ENCODE results near the gene ASTN2.
A peak's percentile ranks its signal among the peaks of the same experiment; 100 is the strongest.
"Not testable (repeated sequence)": the region's sequence is repeated elsewhere in the genome, so short reads cannot be mapped to it uniquely, and the experiment has no call there.

Gene ASTN2

DNA sequence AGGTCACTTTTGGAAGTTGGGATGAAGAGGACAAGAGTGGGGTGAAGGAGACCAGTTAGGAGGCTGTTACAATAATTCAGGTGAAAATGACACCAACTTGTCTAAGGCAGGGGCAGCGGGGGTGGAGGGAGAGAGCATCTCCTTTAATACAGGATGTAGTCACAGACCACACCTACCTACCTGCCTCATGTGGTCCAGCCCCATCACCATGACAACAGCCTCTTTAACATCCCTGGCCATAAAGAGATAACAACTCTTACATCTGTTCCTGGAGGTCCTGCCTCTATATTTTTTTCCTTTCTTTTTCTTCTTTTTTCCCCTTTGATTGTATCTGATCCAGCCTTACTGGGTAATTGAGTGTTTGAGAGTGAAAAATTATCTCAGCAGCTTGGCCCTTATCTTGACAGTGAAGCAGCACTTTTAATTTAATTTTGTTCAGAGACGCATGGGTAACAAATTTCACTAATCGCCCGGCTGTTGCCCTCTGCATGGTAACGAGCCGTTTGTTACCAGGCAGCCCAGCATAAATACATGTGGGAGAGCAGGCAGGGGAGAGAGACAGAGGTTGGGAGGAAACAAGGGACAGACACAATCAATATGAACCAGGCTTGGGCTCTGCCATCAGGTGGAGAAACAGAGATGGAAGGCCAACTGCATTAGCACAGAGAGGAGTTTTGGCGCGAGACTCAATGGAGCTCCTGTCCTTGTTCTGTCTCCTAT is 338.1 kb downstream of the ASTN2 start:
- H3K4me3 ChIP-seq (ENCODE audit: low read depth, low read length) = no peak overlapping the region

DNA sequence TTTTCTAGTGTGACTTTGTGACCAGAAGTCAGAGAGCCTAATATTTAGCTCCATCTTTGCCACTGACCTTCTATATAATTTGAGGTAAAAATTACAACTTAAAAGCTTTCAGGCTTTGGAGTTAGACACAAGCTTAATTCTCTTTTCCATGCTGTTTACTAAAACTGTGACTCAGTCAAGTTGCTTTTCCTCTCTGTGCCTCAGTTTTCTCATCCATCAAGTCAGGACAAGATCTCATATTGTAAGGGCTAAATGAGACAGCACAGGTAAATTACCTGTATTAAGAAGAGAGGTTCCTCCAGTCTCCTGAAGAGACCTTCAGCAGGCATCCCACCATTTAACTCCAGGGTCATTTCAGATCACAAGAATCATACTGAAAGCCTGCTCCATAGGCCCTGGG is 339.2 kb downstream of the ASTN2 start:
- no peak overlapping the region for H3K9ac ChIP-seq (ENCODE audit: low read length)
- no peak overlapping the region for H3K4me3 ChIP-seq (ENCODE audit: low read depth, low read length)
- H3K27me3 ChIP-seq (ENCODE audit: control insufficient read depth, insufficient read depth, low read length) = no peaks in the 10 kb centered on the region
- no peak overlapping the region for H3K27ac ChIP-seq (ENCODE audit: low read depth, low read length)
- no peaks in the 10 kb centered on the region for H3K36me3 ChIP-seq (ENCODE audit: control insufficient read depth, insufficient read depth, low read length)
- no peaks in the 10 kb centered on the region for H3K9me3 ChIP-seq (ENCODE audit: control insufficient read depth, insufficient read depth, low read depth, low read length)
- peaks cover 14% of the 10 kb centered on the region for H3K4me1 ChIP-seq (ENCODE audit: control insufficient read depth, insufficient read depth, low read length)

More for the DNA sequence above, 338.1 kb downstream of the ASTN2 start:
- no peak overlapping the region for H3K27ac ChIP-seq (ENCODE audit: low read depth, low read length)
- peaks cover 25% of the 10 kb centered on the region for H3K4me1 ChIP-seq (ENCODE audit: control insufficient read depth, insufficient read depth, low read length)
- H3K9ac ChIP-seq (ENCODE audit: low read length) = no peak overlapping the region
- H3K9me3 ChIP-seq (ENCODE audit: control insufficient read depth, insufficient read depth, low read depth, low read length) = no peaks in the 10 kb centered on the region
- H3K36me3 ChIP-seq (ENCODE audit: control insufficient read depth, insufficient read depth, low read length) = no peaks in the 10 kb centered on the region
- no peaks in the 10 kb centered on the region for H3K27me3 ChIP-seq (ENCODE audit: control insufficient read depth, insufficient read depth, low read length)

- Histone ChIP-seq H3K9ac (ENCODE audit: low read length) (no peak overlapping the region), H3K9me3 (ENCODE audit: control insufficient read depth, insufficient read depth, low read depth, low read length) (no peaks in the 10 kb centered on the region), H3K36me3 (ENCODE audit: control insufficient read depth, insufficient read depth, low read length) (no peaks in the 10 kb centered on the region), H3K4me3 (ENCODE audit: low read depth, low read length) (no peak overlapping the region), H3K27ac (ENCODE audit: low read depth, low read length) (no peak overlapping the region), H3K27me3 (ENCODE audit: control insufficient read depth, insufficient read depth, low read length) (no peaks in the 10 kb centered on the region), H3K4me1 (ENCODE audit: control insufficient read depth, insufficient read depth, low read length) (peaks cover 13% of the 10 kb centered on the region)
Measured at GRCh38 chr9:117074784-117075520, 339.9 kb downstream of the ASTN2 start.

GRCh38 chr9:117074342-117074662 is 340.6 kb downstream of the ASTN2 start:
- H3K4me3 ChIP-seq (ENCODE audit: low read depth, low read length) = no peak overlapping the region
- no peak overlapping the region for H3K9ac ChIP-seq (ENCODE audit: low read length)
- no peaks in the 10 kb centered on the region for H3K36me3 ChIP-seq (ENCODE audit: control insufficient read depth, insufficient read depth, low read length)
- H3K9me3 ChIP-seq (ENCODE audit: control insufficient read depth, insufficient read depth, low read depth, low read length) = no peaks in the 10 kb centered on the region
- H3K27ac ChIP-seq (ENCODE audit: low read depth, low read length) = no peak overlapping the region
- peaks cover 13% of the 10 kb centered on the region for H3K4me1 ChIP-seq (ENCODE audit: control insufficient read depth, insufficient read depth, low read length)
- no peaks in the 10 kb centered on the region for H3K27me3 ChIP-seq (ENCODE audit: control insufficient read depth, insufficient read depth, low read length)

- H3K36me3 ChIP-seq (ENCODE audit: control insufficient read depth, insufficient read depth, low read length) = no peaks in the 10 kb centered on the region
- no peak overlapping the region for H3K9ac ChIP-seq (ENCODE audit: low read length)
- no peak overlapping the region for H3K27ac ChIP-seq (ENCODE audit: low read depth, low read length)
- no peak overlapping the region for H3K4me3 ChIP-seq (ENCODE audit: low read depth, low read length)
- no peaks in the 10 kb centered on the region for H3K27me3 ChIP-seq (ENCODE audit: control insufficient read depth, insufficient read depth, low read length)
- H3K9me3 ChIP-seq (ENCODE audit: control insufficient read depth, insufficient read depth, low read depth, low read length) = no peaks in the 10 kb centered on the region
- H3K4me1 ChIP-seq (ENCODE audit: control insufficient read depth, insufficient read depth, low read length) = peaks cover 13% of the 10 kb centered on the region
Measured at GRCh38 chr9:117073539-117074341, 341.1 kb downstream of the ASTN2 start.

DNA sequence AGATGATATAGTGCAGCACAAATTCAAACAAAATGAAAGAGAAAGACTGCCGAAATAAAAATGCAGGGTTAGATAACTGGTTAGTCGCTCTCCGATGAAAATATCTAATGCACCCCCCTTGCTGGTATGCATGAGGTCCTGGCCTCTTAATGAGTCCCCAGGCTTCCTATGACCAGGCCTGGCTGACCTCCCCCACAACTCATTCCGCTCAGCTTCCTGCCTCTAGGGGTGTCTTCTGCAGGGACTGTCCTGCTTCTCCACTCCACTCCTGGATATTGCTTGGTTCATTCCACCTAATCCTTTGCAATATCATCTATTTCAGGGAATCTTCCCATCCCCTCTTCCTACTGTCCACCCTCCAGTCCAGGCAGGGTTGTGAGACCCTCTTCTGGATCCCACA is 341.8 kb downstream of the ASTN2 start:
- H3K36me3 ChIP-seq (ENCODE audit: control insufficient read depth, insufficient read depth, low read length) = no peaks in the 10 kb centered on the region
- no peak overlapping the region for H3K9ac ChIP-seq (ENCODE audit: low read length)
- no peak overlapping the region for H3K27ac ChIP-seq (ENCODE audit: low read depth, low read length)
- H3K4me3 ChIP-seq (ENCODE audit: low read depth, low read length) = no peak overlapping the region
- no peaks in the 10 kb centered on the region for H3K9me3 ChIP-seq (ENCODE audit: control insufficient read depth, insufficient read depth, low read depth, low read length)
- H3K4me1 ChIP-seq (ENCODE audit: control insufficient read depth, insufficient read depth, low read length) = peaks cover 13% of the 10 kb centered on the region
- H3K27me3 ChIP-seq (ENCODE audit: control insufficient read depth, insufficient read depth, low read length) = no peaks in the 10 kb centered on the region

DNA sequence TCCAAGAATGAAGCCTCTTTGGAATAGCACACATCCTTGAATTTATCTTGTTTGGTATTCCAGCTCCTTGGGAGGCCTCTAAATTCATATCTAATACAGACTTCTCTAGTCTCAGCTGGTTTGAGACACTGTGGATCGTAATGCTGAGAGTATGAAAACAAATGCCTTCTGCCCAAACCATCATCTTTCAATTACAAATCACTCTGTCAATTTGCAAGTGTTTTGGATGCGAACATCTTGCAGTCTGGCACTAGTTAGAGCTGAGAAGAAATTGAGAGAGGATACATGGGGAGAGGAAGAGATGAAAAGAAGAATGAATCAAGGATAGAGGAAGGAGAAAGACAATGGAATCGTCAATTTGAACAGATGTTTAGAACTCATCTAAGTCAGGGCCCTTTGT is 342.6 kb downstream of the ASTN2 start:
- Histone ChIP-seq H3K9ac (ENCODE audit: low read length) (no peak overlapping the region), H3K4me3 (ENCODE audit: low read depth, low read length) (peak overlapping the region; percentile 57), H3K27me3 (ENCODE audit: control insufficient read depth, insufficient read depth, low read length) (no peaks in the 10 kb centered on the region), H3K4me1 (ENCODE audit: control insufficient read depth, insufficient read depth, low read length) (peaks cover 13% of the 10 kb centered on the region), H3K27ac (ENCODE audit: low read depth, low read length) (no peak overlapping the region), H3K9me3 (ENCODE audit: control insufficient read depth, insufficient read depth, low read depth, low read length) (no peaks in the 10 kb centered on the region), H3K36me3 (ENCODE audit: control insufficient read depth, insufficient read depth, low read length) (no peaks in the 10 kb centered on the region)

DNA sequence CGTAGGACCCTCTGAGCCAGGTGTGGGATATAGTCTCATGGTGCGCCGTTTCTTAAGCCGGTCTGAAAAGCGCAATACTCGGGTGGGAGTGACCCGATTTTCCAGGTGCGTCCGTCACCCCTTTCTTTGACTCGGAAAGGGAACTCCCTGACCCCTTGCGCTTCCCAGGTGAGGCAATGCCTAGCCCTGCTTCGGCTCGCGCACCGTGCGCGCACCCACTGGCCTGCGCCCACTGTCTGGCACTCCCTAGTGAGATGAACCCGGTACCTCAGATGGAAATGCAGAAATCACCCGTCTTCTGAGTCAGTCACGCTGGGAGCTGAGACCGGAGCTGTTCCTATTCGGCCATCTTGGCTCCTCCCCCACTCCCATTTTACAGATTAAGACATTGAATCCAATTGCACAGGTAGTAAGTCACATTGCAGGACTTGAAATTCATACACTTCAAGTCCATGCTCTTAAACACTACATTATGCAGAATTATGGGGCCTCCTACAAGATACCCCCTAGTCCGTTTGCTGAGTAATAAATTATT is 343.1 kb downstream of the ASTN2 start:
- H3K4me3 ChIP-seq (ENCODE audit: low read depth, low read length) = peak overlapping the region; percentile 57
- not testable (repeated sequence) for H3K27me3 ChIP-seq (ENCODE audit: control insufficient read depth, insufficient read depth, low read length); H3K9me3 ChIP-seq (ENCODE audit: control insufficient read depth, insufficient read depth, low read depth, low read length); H3K27ac ChIP-seq (ENCODE audit: low read depth, low read length); H3K36me3 ChIP-seq (ENCODE audit: control insufficient read depth, insufficient read depth, low read length)
- H3K9ac ChIP-seq (ENCODE audit: low read length) = peak overlapping the region; percentile 82
- peaks cover 13% of the 10 kb centered on the region for H3K4me1 ChIP-seq (ENCODE audit: control insufficient read depth, insufficient read depth, low read length)

DNA sequence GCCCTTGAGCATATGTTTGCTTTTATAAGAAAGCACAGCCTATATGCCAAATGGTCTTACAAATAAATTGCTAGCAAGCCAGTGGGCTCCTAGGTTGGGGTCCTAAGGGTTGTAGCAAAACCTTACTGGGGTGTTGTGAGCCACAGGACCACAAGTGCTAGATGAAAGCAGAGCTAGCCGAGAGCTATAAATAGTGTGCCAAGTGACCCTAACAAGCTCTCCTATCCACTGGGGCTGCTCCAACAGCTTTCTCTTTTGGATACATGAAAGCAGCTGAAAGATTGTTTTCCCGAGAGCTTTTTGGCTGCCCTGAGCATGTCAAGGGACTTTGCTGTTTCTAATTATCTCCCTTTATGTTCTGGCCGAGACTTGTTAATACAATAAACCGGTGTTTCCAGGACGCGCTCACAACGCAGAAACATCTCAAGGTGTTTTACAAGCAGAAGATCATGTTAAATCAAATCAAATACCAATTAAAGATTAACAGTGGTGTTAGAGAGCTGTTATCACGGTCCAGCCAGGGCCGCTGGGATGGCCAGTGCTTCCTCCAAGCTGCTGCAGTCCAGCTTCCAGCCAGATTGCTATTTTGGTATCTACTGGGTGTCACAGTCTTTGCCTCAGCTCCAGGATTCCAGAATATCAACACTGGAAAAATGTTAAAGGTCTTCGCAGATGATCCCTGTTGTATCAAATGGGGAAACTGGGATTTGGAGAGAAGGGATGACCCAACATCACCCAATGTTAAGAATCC is 351.0 kb downstream of the ASTN2 start:
- H3K27ac ChIP-seq (ENCODE audit: low read depth, low read length) = no peak overlapping the region

DNA sequence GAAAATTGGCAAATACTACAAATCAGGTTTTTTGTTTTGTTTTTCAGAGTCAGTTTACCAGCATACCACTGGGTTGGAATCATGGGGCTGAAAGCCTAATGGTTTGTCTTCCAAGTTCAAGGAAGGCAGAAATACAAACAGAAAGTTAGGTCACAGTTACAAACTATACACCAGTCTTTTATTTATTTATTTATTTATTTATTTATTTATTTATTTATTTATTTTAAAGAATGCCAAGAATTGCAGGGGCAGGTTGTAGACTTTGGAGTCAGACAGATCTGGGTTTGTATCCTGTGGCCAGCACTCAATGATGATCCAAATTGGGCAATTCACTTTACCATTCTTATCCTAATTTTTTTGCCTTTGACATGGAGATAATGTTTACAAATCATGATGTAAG is 353.9 kb downstream of the ASTN2 start:
- no peak overlapping the region for H3K9ac ChIP-seq (ENCODE audit: low read length)
- H3K27ac ChIP-seq (ENCODE audit: low read depth, low read length) = no peak overlapping the region
- H3K9me3 ChIP-seq (ENCODE audit: control insufficient read depth, insufficient read depth, low read depth, low read length) = no peaks in the 10 kb centered on the region
- no peak overlapping the region for H3K4me3 ChIP-seq (ENCODE audit: low read depth, low read length)
- H3K27me3 ChIP-seq (ENCODE audit: control insufficient read depth, insufficient read depth, low read length) = no peaks in the 10 kb centered on the region
- no peaks in the 10 kb centered on the region; the same call in 1 of the 2 replicates for H3K4me1 ChIP-seq (ENCODE audit: control insufficient read depth, insufficient read depth, low read length)
- H3K36me3 ChIP-seq (ENCODE audit: control insufficient read depth, insufficient read depth, low read length) = no peaks in the 10 kb centered on the region

More for the DNA sequence above, 351.0 kb downstream of the ASTN2 start:
- Histone ChIP-seq H3K4me1 (ENCODE audit: control insufficient read depth, insufficient read depth, low read length) (no peaks in the 10 kb centered on the region; the same call in 1 of the 2 replicates), H3K27me3 (ENCODE audit: control insufficient read depth, insufficient read depth, low read length) (no peaks in the 10 kb centered on the region), H3K9me3 (ENCODE audit: control insufficient read depth, insufficient read depth, low read depth, low read length) (no peaks in the 10 kb centered on the region), H3K36me3 (ENCODE audit: control insufficient read depth, insufficient read depth, low read length) (no peaks in the 10 kb centered on the region), H3K4me3 (ENCODE audit: low read depth, low read length) (no peak overlapping the region), H3K9ac (ENCODE audit: low read length) (no peak overlapping the region)

All from HUES6 (cell line).